ENCODE results near the gene DNMT3A.

- TF ChIP-seq CTCF (IDR thresholded peaks at IDR 0.05): no peak
- no peak for TF ChIP-seq POLR2A (IDR thresholded peaks at IDR 0.05)
- TF ChIP-seq EP300 (IDR thresholded peaks at IDR 0.05; ENCODE audit: low read depth): no peak
Measured at GRCh38 chr2:25347846-25348245, 6.1 kb upstream of the DNMT3A start.
